ENCODE data around the gene TMCC3. TPM values are rescaled to one million over a fixed set of nuclear protein-coding genes. Genes with fewer than 3 reads are reported as not detected.

The TMCC3 gene
- total and polyA plus RNA-seq, 2 of the 13 experiments (the other 11 are each of a cell fraction or from before 2014, with no cell fraction given): not detected

- Histone ChIP-seq H3K4me3 (replicated peaks in 1 of 3; ENCODE audit: insufficient read depth in 1 of 3, low read depth in 2 of 3, low read length in 3 of 3) (no peak overlapping the region), H3K79me2 (ENCODE audit: insufficient read depth, low read length) (no peaks in the 10 kb centered on the region), H3K4me2 (ENCODE audit: low read depth, low read length) (no peak overlapping the region), H3K9ac (ENCODE audit: insufficient read depth, low read depth, low read length) (no peak overlapping the region), H3K27ac (ENCODE audit: extremely low read length, insufficient read depth, low read length) (no peak overlapping the region), H3K27me3 (ENCODE audit: control insufficient read depth in 1 of 2, insufficient read depth in 2 of 2, low read length in 2 of 2) (peaks cover 0 to 3% of the 10 kb centered on the region in 2 experiments; a peak in 1 of 5 replicates), H2AFZ (ENCODE audit: low read length) (no peak overlapping the region), H3K4me1 (ENCODE audit: insufficient read depth, low read length) (peaks cover 9% of the 10 kb centered on the region), H3K9me3 (ENCODE audit: low read length) (no peaks in the 10 kb centered on the region), H4K20me1 (ENCODE audit: insufficient read depth, low read length) (no peaks in the 10 kb centered on the region), H3K36me3 (replicated peaks in 1 of 2; ENCODE audit: control insufficient read depth in 1 of 2, insufficient read depth in 2 of 2, low read length in 2 of 2) (no peaks in the 10 kb centered on the region)
- in situ Hi-C loops (cut with HindIII; ENCODE audit: extremely low pct_ligation_motif_present, low pct_unique_long_range_greater_than_20kb) (no loop called here), intact Hi-C loops (cut with micrococcal nuclease; ENCODE audit: unreplicated experiment) (no loop called here)
- FAIRE-seq (no peak), ATAC-seq (no peak), DNase-seq (ENCODE audit: low spot score) (no peak)
- POLR2A ChIA-PET: no interaction called here
- 62% methylated on average over 6 of the region's 8 CpGs for WGBS (ENCODE audit: low lambda C conversion rate)
- BruUV-seq (replicated peaks): no TSS peak
- no peak for TF ChIP-seq PREB (CRISPR knock-in tag; IDR thresholded peaks at IDR 0.05)
- no peak for TF ChIP-seq U2AF2 (IDR thresholded peaks at IDR 0.05; ENCODE audit: low read depth, low read length)
- TF ChIP-seq IRX3 (CRISPR knock-in tag; IDR thresholded peaks at IDR 0.05; ENCODE audit: borderline replicate concordance, low read depth): no peak
- no peak for TF ChIP-seq ATF3 (CRISPR knock-in tag; IDR thresholded peaks at IDR 0.05)
- TF ChIP-seq CBX2 (IDR thresholded peaks at IDR 0.05; ENCODE audit: low read depth, low read length): no peak
- TF ChIP-seq CBX2 (CRISPR knock-in tag; IDR thresholded peaks at IDR 0.05; ENCODE audit: low read depth): no peak
- no peak for TF ChIP-seq ZNF839 (CRISPR knock-in tag; IDR thresholded peaks at IDR 0.05; ENCODE audit: borderline replicate concordance)
- no peak for TF ChIP-seq FOXK2 (IDR thresholded peaks at IDR 0.05)
- no peak for TF ChIP-seq ZNF552 (CRISPR knock-in tag; IDR thresholded peaks at IDR 0.05; ENCODE audit: borderline replicate concordance)
- CTCF ChIA-PET (ENCODE audit: low intra/inter-chr PET ratio, low total read pairs): no interaction called here
Observed at GRCh38 chr12:94566345-94566744, 84.0 kb downstream of the TMCC3 start.
